Activated CD8-positive, alpha-beta memory T cell treated with anti-CD3 and anti-CD28 coated beads for 24 hours (primary cell): ENCODE results near the gene COPZ2.

ENCODE experiments used
- DNase-seq: peaks from one replicate; pipeline ENCODE4 v3.0.0-alpha.2; 2020

The COPZ2 gene

GRCh38 chr17:47982645-47983390 is 54.8 kb downstream of the COPZ2 start:
- DNase-seq: no peak

GRCh38 chr17:47982091-47982617 is 55.4 kb downstream of the COPZ2 start:
- DNase-seq: no peak

- no peak for DNase-seq
Observed at GRCh38 chr17:47981462-47981861, 56.1 kb downstream of the COPZ2 start.

GRCh38 chr17:47980541-47980940 is 57.1 kb downstream of the COPZ2 start:
- no peak for DNase-seq

GRCh38 chr17:47978324-47978723 is 59.3 kb downstream of the COPZ2 start:
- DNase-seq: peak; percentile 68
